ENCODE results near the gene PRMT1. TPM values are rescaled to one million over a fixed set of nuclear protein-coding genes. Genes with fewer than 3 reads are reported as not detected.
A peak's percentile ranks its signal among the peaks of the same experiment; 100 is the strongest.

PRMT1 gene
- total RNA-seq, 6 donors from 2014 or later, result 65.6 to 155 (median 82.0) TPM

- ATAC-seq (ENCODE audit: low FRiP score in 2 of 2), result no peak
- no peaks in the 10 kb centered on the region for H3K9me3 ChIP-seq
- peaks cover 0 to 44% (median 37%) of the 10 kb centered on the region in 4 donors for H3K36me3 ChIP-seq
These were observed 10.7 kb downstream of the PRMT1 start for GRCh38 chr19:49687566-49688316.

GRCh38 chr19:49688531-49689132 is 11.6 kb downstream of the PRMT1 start:
- H3K27ac ChIP-seq, result peak overlapping the region; percentile 46 to 80 (median 77)
- DNase-seq (no peak), ATAC-seq (ENCODE audit: low FRiP score in 2 of 2) (no peak)
- H3K4me1 ChIP-seq, result peaks cover 32 to 53% (median 43%) of the 10 kb centered on the region in 4 donors
- 59 to 60% methylated on average over 10 to 12 of the region's 12 CpGs for WGBS, 2 donors
- H3K9me3 ChIP-seq, result no peaks in the 10 kb centered on the region
- H3K27me3 ChIP-seq, result peaks cover 0 to 12% (median 1%) of the 10 kb centered on the region in 4 donors
- peaks cover 0 to 38% (median 32%) of the 10 kb centered on the region in 4 donors for H3K36me3 ChIP-seq
- H3K4me3 ChIP-seq, result peak overlapping the region in 3 of 4 donors; percentile 44 to 55 (median 51)
- TF ChIP-seq POLR2A (IDR thresholded peaks at IDR 0.05) (no peak), POLR2AphosphoS5 (IDR thresholded peaks at IDR 0.05) (peak in 1 of 2 donors; percentile 8)

More at GRCh38 chr19:49687566-49688316, 10.7 kb downstream of the PRMT1 start:
- WGBS, 2 donors, result 28 to 62% methylated on average over 7 to 17 of the region's 26 CpGs
- peaks cover 0 to 12% (median 1%) of the 10 kb centered on the region in 4 donors for H3K27me3 ChIP-seq
- H3K4me1 ChIP-seq, result peaks cover 32 to 53% (median 43%) of the 10 kb centered on the region in 4 donors
- peak overlapping the region; percentile 60 to 80 (median 77) for H3K27ac ChIP-seq
- peak overlapping the region in 3 of 4 donors; percentile 44 to 55 (median 51) for H3K4me3 ChIP-seq
- DNase-seq, result peak in 1 of 2 donors; percentile 69
- TF ChIP-seq CTCF (IDR thresholded peaks at IDR 0.05) (no peak), POLR2A (IDR thresholded peaks at IDR 0.05) (no peak), POLR2AphosphoS5 (IDR thresholded peaks at IDR 0.05) (no peak), EP300 (IDR thresholded peaks at IDR 0.05) (no peak)

GRCh38 chr19:49689133-49690078 is 12.3 kb downstream of the PRMT1 start, which contains the start of gene ADM5:
TSS of gene ADM5 (plus strand) at chr19:49689594. CDS start at chr19:49689838, 244 bp downstream.
- DNase-seq (peak; percentile 51 to 89), ATAC-seq (ENCODE audit: low FRiP score in 2 of 2) (peak; percentile 32 to 56)
- peaks cover 0 to 30% (median 24%) of the 10 kb centered on the region in 4 donors for H3K36me3 ChIP-seq
- WGBS, 2 donors, result 15 to 41% methylated on average over 19 to 53 of the region's 54 CpGs
- H3K4me3 ChIP-seq, result peak within 1 kb of the TSS; percentile 42 to 55 (median 48)
- H3K27me3 ChIP-seq, result peaks cover 0 to 12% (median 1%) of the 10 kb centered on the region in 4 donors
- TF ChIP-seq POLR2AphosphoS5 (IDR thresholded peaks at IDR 0.05) (no peak), EP300 (IDR thresholded peaks at IDR 0.05) (no peak), CTCF (IDR thresholded peaks at IDR 0.05) (peak in 5 of 6 experiments; percentile 47 to 58 (median 53)), POLR2A (IDR thresholded peaks at IDR 0.05) (no peak)
- H3K9me3 ChIP-seq, result no peaks in the 10 kb centered on the region
- peaks cover 32 to 53% (median 43%) of the 10 kb centered on the region in 4 donors for H3K4me1 ChIP-seq
- H3K27ac ChIP-seq, result peak within 1 kb of the TSS; percentile 46 to 80 (median 77)

GRCh38 chr19:49690079-49690655 is 13.1 kb downstream of the PRMT1 start:
- WGBS, 2 donors, result 14 to 21% methylated on average over 21 to 35 of the region's 39 CpGs
- H3K9me3 ChIP-seq, result no peaks in the 10 kb centered on the region
- TF ChIP-seq CTCF (IDR thresholded peaks at IDR 0.05) (peak in 2 of 6 experiments; percentile 10 to 41), EP300 (IDR thresholded peaks at IDR 0.05) (no peak), POLR2A (IDR thresholded peaks at IDR 0.05) (no peak), POLR2AphosphoS5 (IDR thresholded peaks at IDR 0.05) (no peak)
- H3K36me3 ChIP-seq, result peaks cover 0 to 22% (median 17%) of the 10 kb centered on the region in 4 donors
- peaks cover 32 to 52% (median 41%) of the 10 kb centered on the region in 4 donors for H3K4me1 ChIP-seq
- DNase-seq (no peak), ATAC-seq (ENCODE audit: low FRiP score in 2 of 2) (peak in 1 of 2 donors; percentile 3)
- peak overlapping the region; percentile 3 to 80 (median 77) for H3K27ac ChIP-seq
- H3K4me3 ChIP-seq, result peak overlapping the region; percentile 42 to 55 (median 48)
- peaks cover 0 to 12% (median 1%) of the 10 kb centered on the region in 4 donors for H3K27me3 ChIP-seq

All from upper lobe of left lung (tissue), 6 donors.